OCI-M2 (cell line): ENCODE data around the gene ANKRD13B.

Experiments used
- DNase-seq: peaks from one replicate; lab custom pipeline; 2025; ENCODE audit not compliant: unreplicated experiment; lab: John Stamatoyannopoulos, UW

Gene ANKRD13B

DNA sequence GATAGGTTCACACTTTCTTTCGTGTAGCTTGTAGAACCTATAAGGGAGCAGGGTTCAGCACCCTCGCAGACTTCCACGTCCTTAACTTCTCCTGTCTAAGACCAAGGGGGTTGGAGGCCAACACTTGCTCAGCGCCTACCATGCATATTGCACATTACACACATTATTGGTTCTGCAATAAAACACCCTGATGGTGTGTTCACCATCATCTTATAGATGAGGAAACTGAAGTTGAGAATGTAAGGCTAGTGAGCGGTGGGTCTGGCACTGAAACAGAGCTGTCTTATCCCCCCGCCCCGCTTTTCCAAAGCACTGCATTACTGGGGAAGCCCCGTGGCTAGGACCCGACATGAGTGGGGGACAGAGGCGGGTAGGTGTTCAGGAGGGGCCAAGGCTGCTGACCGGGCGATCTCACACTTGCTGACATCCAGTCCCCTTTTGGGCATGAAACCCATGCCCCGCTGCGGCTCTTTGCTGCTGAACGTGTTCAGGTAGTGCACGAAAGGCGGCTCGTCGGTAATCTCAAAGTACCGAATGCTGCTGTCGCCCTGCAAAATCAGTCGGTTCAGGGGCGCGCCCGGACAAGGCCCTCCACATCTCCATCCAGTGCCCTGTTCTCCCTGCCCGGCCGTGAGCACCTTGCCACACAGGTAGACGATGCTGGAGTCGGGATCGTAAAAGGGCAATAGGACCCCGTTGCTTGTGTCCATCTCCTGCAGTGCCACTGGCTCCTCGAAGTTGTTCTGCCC lies 23.5 kb downstream of the ANKRD13B start:
- DNase-seq, result no peak

DNA sequence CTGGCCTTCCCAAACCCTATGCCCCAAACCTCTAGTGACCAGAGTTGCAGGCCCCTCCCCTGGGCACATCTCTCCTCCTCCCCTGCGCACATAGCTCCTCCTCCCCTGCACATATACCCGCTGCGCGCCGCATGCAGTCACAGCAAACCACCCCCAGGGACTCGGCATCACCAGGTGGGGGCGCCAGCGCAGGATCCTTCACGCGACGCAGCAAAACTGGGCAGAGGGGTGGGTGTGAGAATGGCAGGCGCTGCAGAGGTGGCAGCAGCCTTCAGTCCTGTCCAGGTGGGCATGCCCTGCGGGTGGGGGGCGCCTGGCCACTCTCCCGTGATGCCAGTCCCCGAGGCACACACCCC lies 24.2 kb downstream of the ANKRD13B start:
- no peak for DNase-seq

DNA sequence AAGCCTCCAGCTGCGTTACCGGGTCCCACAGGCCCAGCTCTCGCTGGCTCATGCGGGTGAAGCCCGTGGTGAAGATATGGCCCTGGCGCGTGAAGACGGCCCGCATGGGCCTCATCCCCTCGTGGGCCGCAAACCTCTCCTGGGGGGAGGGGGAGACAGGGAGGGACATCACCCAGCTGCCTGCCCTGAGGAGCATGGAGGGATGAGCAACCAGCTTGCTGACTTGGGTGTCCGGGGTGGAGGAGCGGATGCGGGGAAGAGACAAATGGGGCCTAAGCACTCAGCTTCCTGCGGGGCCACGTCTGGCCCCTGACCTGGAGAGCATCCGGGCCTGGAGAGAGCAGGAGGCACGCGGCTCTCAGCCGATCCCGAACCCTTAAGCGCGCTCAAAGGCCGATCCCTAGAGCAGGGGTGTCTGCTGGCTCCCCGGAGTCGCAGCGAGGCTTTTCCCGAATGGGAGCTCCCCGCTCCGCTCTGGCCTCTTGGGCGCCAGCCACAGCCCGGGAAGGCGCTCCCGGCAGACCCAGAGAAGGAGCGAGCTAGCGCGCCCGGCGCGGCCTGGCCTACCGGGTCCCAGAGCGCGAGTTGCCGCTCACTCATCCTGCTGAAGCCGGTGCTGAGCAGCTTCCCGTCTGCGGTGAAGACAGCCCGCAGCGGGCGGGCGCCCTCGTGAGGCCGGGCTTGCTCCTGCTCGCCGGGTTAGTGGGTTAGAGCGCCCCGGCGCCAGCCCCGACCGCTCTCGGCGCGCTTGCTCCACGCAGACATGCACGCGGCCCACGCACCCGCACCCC lies 24.7 kb downstream of the ANKRD13B start:
- no peak for DNase-seq

DNA sequence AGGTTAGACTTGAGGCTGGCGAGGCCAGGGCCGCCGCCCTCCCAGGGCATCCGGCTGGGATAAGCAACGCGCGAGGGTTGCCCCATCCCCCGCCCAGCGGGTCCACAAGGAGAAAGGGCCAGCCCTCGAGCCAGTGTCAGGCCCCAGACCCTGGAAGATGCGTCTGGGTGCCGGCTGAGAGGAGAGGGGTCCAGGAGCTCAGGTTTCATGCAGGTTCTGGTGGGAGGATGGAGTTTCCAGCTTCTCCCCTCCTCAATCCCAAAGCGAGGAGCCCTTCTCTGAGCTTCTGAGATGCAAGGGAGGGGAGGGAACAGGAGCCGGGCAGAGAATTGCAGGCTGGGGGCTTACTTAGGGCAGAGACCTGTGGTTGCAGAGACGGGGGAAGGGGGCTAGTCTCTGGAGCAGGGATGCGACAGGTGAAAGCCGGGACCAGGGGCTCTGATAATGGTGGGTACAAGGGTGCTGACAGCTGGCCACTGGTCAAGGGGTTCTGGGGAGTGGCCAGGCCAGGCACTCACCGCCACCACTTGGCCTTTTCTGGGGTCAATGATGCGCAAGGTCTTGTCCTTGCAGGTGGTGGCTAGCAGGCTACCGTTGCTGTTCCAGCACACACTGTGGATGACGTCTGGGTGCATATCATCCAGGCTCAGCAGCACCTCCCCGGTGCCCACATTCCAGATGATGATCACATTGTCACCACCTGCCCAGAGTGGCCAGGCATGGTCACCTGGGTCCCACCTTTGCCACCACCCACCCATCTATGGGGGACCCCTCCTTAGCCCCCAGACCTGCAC lies 25.5 kb downstream of the ANKRD13B start:
- DNase-seq, result no peak

DNA sequence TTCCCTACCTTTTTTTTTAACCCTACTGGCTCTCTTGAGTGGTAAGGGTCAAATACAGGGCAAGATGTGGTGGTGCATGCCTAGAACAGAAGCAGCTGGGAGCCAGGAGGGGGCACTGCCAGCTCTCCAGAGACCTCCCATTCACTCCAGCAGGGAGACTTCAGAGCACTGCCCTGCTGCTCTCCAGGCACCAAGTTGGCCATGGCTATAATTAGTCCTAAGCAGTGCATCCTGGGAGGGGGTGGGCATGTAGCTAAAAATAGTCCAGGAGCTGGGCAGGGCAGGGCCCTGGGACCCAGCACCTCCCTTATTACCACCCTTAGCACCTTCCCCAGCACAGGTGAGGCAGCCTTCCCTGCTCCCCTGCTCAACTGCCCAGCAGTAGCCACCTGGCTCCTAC lies 26.3 kb downstream of the ANKRD13B start:
- no peak for DNase-seq

DNA sequence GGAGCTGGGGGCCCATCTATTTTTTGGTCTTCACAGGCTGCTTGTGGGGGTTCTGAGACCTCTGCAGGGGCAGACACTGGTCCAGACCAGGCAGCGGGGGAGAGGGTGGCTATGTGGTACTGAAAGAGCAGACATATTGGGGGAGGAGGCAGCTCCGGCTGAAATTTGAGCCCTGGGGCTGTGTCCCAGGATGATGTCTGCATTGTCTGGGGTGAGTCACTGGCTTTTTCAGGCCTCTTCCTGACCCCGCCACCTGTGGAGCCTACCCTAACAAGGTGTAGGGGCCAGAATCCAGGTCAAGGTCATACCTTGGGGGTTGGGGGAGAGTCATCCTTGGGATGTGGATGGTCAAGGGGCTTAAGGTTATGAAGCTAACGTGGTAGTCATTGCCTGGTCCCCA lies 27.3 kb downstream of the ANKRD13B start:
- no peak for DNase-seq

DNA sequence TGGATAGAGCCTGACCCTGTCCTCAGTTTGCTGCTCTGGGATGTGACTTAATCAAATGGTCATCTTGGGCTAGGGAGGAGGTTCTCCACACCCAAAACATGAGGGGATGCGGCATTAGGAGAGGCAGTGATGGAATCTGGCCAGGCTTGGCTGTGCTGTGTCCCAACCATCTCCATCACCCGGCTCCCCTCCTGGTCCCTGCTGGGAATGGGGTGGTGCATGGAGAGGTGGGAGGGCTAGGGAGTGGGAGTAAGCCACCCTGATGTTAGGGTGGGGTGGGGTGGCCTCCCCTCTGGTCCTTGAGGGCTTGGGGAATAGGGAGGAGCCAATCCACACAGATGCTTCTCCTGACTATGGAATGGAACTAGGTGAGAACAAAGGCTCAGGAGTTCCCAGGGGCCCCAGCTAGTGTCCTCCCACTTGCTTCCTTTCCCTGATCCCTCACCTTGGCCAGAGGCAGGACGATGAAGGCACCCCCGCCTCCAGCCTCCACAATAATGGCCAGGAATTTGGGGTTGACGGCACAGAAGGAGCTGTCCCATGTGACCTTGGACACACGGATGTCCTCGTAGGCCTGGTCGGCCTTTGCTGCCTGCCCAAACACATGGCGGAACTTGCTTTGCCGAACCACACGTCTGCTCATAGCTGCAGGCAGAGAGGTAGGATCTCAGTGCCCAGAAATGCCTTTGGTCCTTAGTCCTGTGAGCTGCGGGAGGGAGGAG lies 28.0 kb downstream of the ANKRD13B start:
- DNase-seq, result no peak

DNA sequence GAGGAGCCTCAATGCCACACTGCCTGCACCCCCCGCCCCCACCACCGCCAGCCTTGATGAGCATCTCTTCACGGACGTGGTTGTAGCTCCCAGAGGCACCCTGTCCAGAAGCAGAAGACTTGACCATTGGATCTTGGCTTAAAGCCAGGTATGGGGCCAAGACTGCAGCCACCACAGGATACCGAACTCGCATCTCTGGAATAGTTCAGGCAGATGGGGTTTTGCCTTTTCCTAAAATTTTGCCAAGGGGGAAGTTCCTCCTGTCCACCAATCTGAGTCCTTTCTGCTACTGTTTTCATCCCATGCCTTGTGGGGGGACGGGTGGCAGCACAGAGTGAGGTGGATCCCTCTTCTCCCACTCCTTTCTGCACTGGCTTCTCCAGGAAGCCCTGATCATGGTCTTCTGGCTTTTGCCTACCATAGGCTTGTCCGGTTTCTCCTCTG lies 28.8 kb downstream of the ANKRD13B start:
- no peak for DNase-seq

DNA sequence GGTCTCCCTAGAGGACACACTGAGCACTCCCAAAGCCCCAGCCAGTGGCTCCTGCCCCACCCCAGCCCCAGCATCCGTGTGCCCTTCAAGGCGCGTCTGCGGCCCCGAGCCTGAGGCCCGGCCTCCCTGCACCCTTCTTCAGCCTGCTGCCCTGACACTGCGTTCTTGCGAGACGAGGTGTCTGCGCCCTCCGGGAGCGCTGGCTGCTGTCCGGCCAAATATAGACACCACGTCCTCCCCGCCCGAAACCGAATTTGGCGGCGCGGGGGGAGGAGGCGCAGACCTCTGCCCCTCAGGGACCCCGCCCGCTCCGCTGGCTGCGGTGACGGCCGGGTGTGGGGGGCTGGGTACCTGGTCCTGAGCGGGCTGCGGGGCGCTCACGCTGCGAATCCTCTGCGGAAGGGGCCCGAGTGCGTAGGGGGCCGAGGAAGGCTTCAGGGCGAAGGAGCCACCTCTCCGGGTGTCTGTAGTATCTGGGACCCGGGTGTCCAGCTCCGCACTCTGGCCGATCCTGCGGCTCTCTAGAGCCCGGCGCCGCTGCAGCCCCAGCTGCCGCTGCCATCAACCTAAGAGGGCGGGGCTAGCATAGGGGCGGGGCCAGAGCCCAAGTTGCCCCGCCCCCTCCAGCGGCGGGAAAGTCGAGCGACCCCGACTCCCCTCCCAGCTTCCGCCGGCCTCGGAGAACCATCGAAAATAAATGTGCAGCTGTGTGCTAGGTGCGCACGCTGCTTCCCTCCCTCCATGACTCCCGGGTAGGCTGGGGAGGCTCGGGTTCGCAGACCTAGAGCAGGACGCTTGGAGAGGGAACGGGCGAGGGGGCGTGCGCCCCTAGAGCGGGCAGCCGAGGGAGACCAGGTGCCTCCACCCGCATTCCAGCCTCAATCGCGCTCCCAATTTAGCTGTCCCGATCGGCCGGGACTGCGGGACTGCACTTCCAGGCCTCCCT lies 29.7 kb downstream of the ANKRD13B start, which contains the start of gene CORO6:
Gene CORO6 (minus strand): TSS at position 576 of the 946 bp plus-strand sequence. CDS start 1,491 bp downstream, outside the sequence.
- peak; percentile 41 for DNase-seq

DNA sequence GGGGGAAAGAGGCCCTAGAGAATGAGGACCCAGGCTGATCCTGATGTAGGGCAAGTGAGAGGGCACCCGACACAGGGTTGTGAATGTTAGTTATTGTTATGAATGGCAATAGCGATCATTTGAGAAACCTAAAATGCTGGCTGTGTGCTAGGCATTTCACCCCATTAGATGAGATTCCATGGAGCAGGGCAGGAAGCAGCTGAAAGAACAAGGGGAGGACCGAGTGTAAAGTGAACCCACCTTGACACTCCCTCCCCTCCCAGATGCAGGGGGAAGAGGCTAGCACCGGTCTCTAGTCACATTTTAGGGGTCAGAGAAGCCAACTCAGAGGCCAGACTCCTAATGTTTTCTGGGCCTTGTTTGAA lies 30.3 kb downstream of the ANKRD13B start:
- DNase-seq, result no peak

DNA sequence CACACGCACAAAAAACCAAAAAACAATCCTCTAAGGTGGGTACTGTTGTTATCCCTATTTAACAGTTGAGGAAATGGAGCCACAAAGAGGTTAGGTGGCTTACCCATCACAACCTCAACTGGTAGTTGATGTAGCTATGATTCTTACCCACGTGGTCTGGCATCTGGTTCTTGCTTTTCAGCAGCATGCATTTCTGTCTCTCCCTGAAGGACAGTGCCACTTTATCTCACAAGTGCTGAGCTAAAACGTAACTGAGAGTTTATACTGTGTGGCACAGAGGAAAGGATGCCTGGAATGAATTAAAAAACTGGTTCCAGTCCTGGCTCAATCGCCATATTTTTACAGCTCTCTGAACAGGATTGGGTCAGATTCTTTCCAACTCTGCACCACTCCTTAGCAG lies 31.7 kb downstream of the ANKRD13B start:
- DNase-seq, result no peak

DNA sequence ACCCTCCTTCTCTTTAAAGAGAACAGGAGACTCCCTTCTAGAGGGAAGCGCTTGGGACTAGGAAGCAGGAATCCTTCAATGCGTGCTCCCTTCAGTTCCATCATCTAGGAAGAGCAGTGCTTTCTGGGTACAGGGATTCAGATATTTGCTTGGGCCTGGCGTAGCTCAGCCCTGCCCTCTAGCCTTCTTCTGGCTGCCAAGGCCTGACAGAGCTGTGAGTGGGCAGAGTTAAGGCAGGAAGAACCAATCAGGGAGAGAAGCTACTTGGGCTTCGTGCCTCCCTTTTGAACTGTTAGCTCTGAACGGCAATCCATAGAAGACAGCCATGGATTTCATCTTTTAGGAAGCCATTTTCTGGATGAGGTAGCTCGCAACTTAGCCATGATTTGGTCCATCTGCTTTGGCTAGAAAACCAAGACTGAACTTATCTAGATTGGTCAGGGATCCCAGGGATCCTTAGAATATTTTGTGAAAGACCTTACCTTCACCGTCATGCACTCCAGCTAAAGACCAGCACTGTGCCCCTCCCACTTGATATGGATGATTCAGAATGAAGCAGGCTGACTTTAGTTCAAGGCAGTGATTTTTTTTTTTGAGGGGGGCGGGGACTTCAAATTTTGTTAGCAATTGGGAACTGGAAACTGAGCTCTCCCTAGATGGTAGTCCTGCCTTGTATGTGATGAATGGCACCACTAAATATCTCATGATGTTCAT lies 32.3 kb downstream of the ANKRD13B start:
- DNase-seq, result no peak

DNA sequence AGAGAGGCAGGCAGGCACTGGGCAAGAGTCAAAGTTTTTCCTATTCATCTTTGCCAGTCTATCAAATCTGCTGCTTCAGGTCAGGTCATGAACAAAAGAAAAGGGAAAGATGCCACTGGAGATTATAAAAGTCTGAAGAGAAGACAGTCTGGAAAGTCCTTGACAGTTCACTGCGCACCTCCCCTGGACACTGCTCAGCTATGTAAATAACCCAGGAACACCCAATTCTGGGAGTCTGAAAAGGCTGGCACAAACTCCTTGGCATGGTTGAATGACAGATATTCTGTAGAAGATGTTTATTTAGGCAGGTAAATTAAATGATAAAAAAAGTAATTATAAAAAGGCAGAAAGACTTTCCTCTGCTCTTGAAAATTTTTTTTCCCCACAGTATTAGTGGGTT lies 35.0 kb downstream of the ANKRD13B start:
- no peak for DNase-seq

DNA sequence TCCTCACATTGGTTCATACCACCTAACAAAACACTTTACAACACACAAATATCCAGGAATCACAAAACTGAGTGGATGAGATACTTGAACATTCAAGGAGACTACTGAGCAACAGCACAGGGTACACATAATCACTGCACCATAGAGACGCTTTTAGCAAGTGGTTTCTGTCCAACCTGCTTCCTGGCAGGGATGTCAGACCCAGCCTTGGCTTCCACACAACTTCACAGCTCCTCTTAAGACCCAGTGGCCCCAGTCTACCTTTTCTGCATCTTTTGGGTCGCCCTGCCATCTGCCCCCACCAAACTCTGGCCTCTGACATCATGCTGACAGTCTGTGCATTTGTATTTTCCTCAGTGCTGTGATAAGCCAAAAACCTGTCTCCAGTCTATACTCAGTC lies 35.7 kb downstream of the ANKRD13B start:
- DNase-seq, result no peak

DNA sequence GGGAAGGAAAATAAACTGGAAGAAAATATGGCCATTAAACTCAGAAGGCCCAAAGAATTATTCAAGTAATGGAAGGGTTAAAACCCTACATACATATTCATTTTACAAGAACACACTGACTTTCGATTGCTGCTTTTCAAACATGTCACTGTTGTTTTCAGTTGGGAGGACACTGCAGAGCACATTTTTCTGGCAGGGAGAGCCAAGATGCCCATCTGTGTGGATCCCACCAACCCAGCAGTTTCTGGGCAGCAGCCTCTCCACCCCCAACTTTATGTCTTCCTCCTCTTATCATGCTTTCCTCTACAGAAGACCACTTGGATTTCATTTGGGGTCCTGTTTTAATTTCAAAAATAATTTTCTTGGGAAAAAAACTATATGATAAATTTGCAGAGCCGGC lies 36.9 kb downstream of the ANKRD13B start:
- DNase-seq, result no peak

DNA sequence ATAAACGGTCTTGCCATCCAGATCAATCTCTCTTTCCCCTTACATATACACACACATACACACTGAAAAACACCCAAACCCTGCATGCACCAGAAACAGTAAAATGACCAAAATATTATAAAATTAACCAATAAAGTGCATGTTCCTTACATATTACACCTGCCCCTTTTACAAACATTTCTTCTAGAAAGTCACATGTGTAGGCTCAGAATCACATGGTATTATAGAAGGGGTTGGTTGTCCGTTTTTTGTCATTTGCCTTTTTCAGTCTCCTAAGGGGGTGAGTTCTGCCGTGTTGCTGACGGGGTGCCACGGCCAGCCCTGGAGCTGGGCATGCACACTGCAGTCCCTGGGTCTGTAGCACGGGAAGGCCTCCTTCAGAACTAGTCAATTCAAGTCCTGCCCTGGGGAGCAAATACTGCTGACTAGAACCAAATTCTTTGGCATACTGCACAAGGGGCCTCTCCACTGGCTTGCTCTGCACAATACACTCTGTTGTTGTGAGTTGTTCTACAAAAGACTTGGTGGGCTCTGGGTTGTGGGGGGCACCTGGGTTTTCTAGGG lies 37.8 kb downstream of the ANKRD13B start:
- no peak for DNase-seq

DNA sequence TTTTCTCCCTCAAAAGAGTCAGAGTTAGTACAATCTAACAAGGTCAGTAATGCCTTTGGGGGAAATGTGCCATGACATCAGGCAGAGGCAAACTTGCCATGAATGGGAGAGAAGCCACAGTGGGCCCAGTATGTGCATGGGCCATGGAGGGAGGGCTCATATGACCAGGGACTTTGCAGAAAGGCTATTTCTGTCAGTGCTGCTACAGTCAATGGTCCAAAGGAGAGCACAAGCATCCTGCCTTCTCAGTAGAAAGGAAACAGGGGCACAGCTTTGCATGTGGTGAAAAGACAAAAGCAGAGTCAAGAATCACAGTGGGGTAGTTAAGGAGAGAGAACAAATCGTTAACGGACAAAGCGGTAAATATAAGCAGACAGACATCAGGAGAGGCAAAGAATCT lies 41.0 kb downstream of the ANKRD13B start:
- DNase-seq, result no peak

DNA sequence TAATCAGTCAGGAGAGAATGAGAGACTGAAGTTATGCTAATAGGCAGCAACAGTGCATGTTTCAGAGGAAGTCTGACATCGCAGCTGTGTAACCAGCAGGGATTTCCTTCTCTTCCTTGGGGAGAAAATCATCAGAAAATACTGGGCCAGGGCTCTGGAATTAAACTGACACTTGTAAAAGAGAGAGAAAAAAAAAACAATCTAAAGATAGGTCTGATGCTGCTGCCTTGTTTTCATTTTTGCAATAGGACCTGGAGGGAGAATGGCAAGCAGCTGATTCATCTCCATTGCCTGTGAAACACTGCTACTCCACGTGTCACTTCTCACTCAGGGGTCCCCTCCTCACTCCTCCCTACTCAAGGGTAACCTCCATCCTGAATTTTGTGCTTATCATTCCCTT lies 47.5 kb downstream of the ANKRD13B start:
- DNase-seq, result no peak
